G401.6 (cell line): ENCODE measurements around the gene PEPD.

Experiments used
- FAIRE-seq: peaks from 2 replicates; lab custom pipeline; 2012; peaks lifted over from hg19 to GRCh38; lab: Jason Lieb, UNC

Gene PEPD

DNA sequence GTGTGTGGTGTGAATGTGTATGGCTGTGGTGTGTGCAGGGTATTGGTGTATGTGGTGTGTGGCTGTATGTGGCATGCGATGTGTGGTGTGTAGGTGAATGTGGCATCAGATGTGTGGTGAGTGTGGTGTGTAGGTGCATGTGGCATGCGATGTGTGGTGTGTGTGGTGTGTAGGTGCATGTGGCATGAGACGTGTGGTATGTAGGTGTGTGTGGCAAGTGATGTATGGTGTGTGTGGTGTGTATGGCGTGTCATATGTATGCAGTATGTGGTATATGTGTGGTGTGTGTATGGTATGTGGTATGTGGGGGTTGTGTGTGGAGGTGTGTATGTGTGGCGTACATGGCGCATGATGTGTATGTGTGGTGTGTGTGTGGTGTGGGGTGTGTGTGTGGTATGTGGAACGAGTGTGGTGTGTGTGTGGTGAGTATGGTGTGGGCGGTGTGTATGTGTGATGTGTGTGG, 63.4 kb downstream of the PEPD start:
- no peak for FAIRE-seq

DNA sequence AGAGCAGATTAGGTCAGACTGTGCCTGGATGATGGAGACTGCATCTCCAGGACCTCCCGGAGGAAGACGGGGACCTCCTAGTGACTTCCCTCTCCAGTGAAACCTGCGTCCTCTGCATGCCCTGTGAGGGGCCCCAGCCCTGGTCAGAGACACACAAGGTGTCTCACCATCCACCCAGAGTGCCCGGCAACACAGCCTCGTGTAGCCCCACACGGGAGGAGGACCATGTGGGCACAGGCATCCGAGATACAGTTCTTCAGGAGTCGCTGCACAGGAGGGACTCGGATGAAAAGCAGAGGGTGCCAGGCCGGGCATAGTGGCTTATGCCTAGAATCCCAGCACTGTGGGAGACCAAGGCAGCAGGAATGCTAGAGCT, 64.8 kb downstream of the PEPD start:
- FAIRE-seq = no peak

DNA sequence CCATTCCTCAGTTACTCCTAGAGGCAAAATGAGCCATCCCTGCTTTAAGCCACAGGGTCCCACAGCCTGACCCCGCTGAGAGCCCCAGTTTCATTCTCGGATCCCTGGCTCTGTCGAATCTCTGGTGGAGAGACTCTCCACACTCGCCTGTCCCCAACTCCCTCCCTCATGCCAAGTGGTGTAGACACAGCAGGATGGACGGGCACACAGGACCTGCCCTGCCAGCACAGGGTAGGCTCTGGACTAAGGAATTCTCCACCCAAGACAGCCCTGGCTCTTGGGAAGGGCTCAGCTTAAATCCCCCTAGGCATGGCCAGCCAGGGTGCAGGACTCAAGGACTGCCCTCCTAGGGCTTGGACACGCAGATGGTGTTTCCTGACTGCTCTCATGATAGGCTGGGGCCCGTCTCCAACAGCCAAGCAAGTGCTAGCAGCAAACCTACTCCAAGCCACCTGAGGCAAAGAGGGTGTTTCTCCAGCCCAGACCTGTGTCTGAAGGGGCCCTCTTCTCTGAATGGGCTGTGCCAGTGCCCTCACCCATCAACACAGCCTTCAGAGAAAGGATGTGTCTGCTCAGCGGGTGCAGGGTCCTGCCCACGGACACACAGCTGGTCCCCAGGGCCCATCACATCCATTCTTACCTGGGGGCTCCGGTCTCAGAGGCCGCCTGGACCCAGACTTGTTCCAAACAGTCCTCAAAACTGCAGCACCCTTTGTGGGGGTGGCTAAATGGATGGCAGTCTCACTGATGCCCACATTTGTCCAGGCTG, 65.3 kb downstream of the PEPD start:
- no peak for FAIRE-seq

DNA sequence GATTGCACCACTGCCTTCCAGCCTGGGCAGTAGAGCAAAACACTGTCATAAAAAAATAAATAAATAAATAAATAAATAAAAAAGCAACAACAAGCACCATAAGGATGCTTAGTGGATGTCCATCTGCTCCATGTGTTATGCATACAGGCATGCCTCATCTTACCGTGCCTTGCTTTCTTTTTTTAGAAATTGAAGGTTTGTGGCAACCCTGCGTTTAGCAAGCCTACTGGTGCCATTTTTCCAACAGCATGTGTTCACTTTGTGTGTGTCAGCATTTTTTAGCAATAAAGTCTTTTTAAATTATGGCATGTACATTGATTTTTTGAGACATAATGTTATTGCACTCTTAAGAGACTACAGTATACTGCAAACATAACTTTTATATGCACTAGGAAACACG, 68.3 kb downstream of the PEPD start:
- FAIRE-seq = no peak

DNA sequence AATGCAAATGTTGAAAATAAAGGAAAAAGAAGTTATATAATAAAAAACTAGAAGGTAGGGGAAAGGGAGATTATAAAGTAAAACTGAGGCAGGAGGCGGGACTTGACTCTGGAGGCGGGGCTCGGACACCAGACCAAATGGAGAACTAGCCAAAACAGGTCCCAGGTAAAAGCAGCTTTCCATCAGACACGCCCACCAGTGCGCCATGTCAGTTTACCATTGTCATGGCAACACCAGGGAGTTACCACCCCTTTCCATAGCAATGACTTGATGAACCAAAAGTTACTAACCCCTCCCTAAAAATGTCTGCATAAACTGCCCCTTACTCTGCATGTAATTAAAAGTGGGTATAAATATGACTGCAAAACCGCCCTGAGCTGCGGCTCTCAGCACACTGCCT, 70.9 kb downstream of the PEPD start:
- FAIRE-seq = no peak

DNA sequence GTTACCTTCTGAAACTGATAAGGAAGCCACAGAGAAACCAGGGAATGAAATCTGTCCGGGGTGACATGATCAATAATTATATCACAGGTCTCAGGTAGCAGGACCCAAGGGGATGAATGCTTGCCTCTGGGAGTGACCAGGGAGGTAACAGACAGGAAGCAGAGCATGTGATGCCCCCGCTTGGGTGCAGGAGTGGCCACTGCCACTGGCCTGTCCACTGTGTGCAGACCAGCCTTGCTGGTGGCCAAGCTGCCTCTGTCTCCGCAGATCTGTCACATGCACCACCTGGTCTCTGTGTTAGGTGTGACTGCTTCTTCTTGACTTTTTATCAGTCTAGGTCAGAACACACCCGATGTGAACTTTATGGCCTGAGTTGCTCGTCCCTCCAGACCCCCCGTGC, 71.8 kb downstream of the PEPD start:
- FAIRE-seq = no peak

DNA sequence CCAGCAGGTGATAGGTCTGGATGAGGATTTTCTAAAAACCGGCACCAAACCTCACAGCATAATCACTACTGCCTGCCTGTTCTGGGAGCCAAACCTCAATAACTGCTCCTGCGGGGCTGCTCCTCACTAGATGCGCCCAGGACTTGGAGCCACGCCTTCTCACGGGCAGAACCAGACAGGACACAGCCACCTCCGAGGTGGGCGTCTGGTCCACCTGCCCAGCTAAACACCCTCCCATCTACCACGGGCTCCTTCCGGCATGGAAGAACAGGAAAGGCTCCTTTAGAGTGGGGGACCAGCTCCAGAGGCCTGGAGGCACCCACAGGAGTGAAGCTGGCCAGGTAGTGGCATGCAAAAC, 73.5 kb downstream of the PEPD start:
- no peak for FAIRE-seq

DNA sequence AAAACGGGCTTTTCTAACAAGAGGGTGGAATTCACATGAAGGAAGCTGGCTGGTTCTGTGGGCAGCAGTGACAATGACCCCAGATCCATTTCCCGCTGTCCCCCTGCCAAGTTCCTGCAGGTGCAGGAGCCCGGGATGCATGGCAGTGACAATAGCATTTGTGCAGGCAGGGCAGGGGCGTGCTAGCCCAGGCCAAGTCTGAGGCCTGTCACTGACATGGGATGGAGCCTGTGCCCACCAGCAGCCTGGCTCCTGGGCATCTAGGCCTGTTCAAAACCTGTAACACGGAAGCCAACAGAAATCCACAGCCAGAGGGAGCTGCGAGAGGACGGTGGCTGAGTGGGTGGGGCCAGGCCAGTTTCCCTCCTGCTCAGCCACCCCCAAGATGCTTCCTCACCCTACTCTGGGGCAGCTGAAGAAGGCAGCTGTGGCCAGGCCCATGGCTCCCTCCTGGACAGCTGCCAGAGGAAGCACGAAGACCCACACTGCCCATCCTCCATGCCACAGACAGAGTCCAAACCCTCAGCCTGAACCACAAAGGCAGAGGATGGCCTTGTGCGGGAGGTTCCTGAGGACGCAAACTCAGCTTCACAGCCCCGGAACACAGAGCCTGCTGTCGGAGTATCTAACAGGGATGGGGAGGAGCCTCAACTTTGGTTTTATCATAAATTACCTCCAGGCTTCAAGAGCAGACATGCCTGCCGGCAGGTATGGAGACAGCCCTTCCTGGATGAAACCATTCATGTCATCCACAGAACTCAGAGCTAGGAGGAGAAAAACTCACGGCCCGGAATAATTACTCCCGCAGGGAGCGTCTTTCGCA, 74.0 kb downstream of the PEPD start:
- no peak for FAIRE-seq

DNA sequence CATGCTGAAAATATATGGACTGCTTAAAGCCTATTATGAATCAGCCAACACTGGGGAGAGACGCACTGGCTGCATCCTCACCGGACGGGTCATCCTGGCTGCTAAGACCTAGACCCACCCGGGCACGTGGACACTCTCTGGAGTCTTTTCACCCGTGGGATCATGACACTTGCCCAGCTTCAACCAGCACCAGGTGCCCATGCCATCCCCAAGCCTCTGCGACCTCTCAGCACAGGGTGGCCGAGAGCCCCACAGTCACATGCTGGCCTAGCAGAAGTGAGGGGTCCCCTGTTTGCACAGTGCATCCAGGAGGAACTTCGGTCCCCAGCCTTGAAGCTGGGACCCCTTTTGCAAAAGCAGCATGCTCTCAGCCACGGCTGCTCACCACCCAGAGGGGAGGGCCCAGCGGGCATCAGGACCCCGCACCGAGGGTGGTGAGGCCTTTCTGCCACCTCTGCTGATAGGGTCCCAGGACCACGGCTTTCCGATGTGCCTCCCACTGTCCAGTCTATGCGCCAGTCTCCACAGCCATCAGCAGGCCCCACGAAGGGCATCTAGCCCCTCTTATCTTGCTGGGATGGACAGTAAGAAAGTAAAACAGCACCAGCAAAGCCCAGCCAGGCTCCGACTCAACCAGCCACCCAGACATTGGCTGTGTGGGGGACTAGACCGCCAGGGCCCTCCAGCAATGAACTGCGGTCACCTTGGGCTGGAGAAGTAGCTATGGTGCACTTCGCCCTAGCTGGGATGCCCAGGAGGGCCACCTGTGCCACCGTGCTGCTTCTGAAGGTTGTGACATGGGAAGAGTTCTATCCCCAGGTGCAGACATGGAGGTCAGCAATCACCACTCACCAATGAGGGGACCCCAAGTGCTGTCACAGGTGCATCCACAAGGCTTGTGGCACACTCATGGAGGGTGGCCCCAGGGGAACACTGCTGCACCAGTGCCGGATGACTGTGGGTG, 75.0 kb downstream of the PEPD start:
- no peak for FAIRE-seq

DNA sequence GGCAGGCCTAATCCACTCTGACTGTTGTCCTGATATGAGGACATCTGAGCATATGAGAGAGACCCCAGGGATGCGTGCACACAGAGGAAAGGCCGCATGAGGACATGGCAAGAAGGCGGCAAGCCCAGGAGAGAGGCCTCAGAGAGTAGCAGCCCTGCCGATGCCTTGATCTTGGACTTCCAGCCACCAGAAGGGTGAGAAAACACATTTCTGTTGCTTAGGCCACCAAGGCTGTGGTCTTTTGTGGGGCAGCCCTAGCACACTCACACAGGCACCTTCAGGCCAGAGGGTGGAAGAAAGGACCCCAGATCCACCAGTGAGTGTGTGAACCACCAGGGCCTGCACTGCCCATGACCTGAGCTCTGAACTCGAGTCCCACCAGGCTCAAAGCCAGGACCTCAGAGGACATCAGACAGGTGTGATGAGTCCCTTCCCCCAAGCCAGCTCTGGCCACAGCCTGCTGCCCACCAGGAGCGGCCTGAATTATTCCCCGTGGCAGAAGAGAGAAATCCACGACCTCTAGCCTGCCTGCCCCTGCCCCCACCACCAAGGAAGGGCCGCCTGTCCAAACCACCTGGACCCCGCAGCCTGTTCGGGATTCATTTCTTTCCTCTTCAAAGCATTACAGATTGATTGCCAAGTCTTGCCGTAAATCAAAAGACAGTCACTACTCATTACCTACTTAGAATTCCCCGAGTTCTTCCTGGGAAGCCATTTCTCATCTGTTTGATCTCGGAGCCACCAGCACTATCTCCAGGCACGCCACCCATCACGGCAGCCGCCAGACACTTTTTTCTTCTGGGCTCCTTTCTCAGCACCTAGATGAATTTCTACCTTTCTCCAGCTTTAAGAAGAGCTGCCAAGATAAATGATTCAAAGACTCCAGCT, 75.9 kb downstream of the PEPD start:
- FAIRE-seq = no peak

DNA sequence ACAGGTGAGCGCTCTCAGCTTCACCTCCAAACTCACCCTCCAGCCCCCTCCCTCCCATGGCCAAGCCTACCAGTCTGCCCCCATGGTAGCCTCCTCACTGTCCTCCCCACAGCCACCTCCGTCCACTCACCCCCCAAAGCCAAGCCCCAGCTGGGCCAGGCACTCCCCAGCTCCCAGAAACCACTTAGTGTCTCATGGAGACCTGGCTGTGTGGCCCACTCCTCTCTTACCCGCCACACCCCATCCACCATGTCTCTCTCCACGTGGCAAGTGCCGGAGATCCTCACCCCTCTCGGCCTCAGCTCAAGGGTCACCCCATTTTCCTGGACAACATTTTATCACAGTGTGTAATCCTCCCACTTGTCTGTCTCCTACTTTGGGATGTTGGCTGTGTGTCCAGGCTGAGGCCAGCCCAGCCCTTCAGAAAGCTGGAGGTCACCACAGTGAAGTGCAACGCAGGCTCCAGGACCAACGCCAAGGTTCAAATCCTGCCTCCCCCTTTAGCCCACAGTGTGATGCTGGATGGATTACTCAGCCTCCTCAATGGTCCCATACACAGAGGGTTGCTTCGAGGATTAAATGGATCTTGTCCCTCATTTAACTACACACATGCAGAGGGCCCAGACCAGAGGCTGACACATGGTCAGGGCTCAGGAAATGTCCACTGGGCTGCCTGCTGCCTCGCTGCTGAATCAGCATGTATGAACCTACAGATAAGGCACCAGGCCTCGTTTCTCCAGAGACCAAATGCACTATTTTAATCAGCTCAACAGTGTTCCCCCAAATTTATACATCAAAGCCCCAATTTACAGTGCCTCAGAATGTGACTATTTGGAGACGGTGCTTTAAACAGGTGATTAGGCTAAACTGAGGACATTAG, 76.8 kb downstream of the PEPD start:
- FAIRE-seq = no peak

DNA sequence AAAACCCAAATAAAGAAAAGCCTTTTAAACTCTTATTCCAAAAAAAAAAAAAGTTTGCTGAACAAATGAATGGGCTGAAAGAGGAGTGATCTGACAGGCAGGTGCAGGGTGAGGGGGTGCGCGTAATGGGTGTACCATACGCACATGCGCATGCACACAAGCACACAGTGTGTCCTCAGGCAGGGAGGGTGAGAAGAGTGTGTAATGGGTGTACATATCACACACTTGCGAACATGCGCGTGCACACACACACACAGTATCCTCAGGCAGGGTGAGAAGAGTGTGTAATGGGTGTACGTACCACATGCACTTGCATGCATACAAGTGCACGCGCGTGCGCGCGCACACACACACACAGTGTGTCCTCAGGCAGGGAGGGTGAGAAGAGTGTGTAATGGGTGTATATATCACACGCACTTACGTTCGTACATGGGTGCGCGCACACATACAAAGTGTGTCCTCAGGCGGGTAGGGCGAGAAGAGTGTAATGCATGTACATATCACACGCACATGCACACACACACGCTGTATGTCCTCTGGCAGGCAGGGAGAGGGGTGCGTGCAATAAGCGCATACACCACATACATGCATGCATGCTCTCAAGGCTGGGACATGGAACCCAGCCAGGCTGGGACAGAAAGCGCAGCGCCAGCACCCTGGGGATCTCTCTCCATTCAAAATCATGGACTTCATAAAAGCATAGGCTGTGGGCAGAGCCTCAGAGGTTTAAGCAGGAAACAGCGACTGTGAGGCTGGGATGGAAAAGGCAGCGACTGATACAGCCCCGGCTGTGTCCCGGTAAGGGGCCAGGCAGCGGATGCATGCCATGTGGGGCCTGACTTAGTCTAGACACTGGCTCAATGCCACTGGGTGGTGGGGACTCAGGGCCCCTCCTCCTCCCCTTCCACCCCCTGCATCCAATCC, 77.7 kb downstream of the PEPD start:
- FAIRE-seq = no peak

DNA sequence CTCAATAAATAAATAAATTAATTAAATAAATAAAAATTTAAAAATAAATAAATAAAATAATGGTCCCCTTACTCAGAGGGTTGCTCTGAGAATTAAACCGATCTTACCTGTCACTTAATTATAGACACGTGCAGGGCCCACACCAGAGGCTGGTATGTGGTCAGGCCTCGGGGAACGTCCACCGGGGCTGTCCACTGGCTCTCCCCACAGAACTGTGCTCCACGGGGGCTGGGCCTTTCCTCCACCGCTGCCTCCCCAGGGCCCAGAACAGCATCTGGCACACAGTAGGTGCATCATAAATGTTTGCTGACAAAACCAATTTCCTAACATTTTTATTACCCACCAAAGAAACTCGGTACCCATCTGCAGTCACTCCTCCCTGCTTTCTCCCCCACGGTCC, 78.9 kb downstream of the PEPD start:
- no peak for FAIRE-seq

DNA sequence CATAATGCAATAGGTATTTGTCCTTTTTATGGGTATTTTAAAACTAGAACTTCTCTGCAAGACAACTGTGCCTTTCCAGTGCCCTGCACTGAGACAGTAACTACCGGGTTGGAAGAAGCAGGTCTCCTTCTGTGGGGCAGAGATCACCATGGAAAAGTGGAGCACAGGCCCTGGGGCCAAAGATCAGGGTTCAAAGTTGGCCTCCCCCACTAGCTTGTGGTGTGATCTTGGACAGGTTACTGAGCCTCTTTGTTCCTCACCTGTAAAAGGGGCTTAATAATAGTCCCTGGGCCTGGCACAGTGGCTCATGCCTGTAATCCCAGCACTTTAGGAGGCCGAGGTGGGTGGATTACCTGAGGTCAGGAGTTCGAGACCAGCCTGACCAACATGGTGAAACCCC, 79.8 kb downstream of the PEPD start:
- no peak for FAIRE-seq

DNA sequence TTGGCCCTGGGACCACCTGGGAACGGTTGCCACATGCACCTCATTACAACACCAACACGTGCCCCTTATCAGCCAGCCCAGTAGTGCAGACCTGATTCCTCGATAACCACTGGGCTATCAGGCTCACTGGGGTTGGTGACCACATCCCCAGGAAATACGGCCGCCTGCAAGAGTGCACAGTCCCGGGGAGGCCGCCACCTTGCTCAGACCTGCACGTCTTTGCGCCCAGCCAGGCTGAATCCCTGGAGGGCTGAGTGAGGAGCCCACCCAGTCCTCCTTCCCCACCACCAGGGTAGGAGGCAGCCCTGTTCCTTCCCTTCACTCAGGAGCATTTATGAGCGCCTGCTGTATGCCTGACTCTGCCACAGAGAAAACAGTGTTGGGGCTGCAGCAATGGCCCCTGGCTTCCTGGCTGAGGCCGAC, 80.3 kb downstream of the PEPD start:
- no peak for FAIRE-seq

DNA sequence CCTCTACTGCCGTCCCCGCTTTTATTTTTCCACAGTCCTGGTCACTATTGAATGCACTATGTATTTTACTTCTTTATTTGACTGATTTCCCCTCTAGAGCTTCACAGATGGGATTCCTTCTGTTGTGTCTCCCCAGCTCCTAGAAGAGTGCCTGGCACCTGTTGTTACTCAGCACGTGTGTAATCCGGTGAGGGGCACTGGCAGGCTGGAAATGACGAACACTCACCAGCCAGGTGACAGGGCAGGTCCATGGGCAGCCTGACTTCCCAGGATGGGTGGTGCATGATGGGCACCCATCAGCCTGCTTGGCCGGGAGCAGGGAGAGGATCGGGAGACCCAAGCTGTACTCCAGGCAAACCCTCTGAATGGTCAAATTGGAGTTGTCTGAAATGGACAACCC, 80.9 kb downstream of the PEPD start:
- FAIRE-seq = no peak

DNA sequence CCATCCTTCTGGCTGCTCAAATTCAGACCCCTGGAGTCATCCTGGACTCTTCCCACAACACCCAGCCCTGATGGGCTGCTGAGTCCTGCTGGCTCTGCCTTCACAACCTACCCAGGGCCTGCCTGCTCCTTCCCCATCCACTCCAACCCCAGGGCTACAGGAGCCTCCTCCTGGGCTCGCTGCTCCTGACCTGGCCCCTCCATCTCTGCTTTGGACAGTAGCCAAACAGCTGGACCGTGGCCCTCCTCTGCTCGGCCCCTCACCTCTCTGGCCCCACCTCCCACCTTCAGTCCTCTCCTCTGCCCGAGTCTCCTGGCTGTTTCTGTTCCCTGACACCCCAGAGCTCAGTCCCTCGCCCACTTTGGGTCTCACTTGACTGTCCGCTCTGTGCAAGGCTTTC, 81.3 kb downstream of the PEPD start:
- no peak for FAIRE-seq

DNA sequence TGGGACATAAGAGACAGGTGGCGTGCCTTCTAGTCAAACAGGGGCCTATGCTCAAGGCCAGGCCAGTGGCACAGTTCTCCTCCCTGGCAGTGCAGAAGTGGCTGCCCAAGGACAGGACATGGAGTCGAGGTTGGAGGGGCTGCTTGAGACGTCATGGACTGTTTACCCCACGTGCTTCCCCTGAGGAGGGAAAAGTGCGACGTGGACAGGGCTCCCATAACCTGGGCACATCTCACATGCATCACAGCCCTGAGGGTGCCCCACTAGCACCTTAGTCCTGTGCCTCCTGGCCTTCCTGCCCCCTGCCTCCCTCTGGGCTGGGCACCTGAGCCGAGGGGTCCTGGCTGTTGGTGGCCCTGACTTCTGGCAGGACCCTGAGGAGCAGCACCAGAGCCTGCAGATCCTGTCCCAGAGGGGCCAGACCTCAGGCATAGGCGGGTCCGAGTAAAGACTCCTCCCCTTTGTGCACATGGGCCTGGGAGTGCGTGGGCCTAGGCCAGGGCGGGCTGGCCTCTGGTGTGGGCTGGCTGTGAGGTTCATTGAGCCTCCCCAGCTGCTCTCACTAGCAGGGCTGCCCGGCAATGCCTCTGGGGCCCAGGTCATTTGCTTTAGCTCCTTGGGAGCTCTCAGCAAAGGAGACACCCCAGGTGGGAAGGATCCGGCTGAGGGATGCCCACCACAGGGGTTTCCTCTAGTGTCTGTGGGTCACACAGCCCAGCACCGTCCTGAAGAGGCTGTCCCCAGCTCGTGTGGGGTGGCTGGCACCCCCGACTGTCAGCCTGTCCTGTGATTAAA, 82.4 kb downstream of the PEPD start:
- FAIRE-seq = no peak
